GM19328 (cell line): Measurements from ENCODE around the gene CPXM1.
"Not testable (repeated sequence)": the region's sequence is repeated elsewhere in the genome, so short reads cannot be mapped to it uniquely, and the experiment has no call there.

ENCODE experiments used
- ATAC-seq: cut with Tn5 transposase; IDR thresholded peaks from one replicate; pipeline ENCODE4 v1.9.1; 2021; ENCODE audit warnings: mild to moderate bottlenecking, moderate library complexity; ENCODE audit not compliant: unreplicated experiment

The CPXM1 gene

GRCh38 chr20:2822073-2822472 lies 21.6 kb upstream of the CPXM1 start:
- no peak for ATAC-seq

GRCh38 chr20:2820896-2821869 lies 20.8 kb upstream of the CPXM1 start:
- no peak for ATAC-seq

DNA sequence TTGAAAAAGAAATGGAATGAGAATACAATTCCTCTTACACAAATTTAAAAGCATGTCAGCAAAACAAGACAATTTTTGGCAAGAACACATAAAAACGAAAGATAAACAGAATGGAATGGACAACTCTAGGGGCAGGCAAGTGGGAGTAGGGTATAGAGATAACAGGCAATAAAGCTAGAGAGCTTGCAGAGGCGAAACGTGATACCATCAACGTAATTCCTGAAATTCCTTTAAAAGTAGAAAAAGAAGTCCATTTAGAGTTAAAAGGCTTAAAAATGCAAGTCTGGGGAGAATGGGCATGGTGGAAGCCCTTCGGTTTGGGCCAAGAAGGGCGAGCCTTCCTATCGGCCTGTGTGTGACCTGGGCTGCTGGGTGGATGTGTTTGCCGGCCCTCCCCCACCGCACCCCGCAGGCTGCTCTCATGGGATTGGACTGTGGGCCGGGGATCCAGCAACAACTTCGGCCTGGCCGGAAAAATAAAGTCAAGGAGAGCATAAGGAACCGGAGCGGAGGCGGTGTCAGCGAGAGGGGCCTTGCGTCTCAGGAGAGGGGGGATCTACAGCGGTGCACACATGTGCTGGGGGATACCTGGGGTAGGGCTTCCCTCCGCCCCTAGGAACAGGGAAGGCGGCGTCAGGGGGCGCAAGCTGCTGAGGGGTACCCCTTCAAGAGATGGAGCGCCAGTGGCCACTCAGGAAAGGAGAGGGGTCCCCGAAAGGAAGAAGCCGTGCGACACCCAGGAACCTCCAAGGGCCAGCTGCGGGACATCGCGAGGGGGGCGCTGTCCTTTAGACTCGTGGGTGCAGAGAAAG lies 19.9 kb upstream of the CPXM1 start:
- ATAC-seq, result no peak

- ATAC-seq, result no peak
Measured at GRCh38 chr20:2817891-2818595, 17.6 kb upstream of the CPXM1 start.

- ATAC-seq, result no peak
Measured at GRCh38 chr20:2817341-2817726, 16.9 kb upstream of the CPXM1 start.

DNA sequence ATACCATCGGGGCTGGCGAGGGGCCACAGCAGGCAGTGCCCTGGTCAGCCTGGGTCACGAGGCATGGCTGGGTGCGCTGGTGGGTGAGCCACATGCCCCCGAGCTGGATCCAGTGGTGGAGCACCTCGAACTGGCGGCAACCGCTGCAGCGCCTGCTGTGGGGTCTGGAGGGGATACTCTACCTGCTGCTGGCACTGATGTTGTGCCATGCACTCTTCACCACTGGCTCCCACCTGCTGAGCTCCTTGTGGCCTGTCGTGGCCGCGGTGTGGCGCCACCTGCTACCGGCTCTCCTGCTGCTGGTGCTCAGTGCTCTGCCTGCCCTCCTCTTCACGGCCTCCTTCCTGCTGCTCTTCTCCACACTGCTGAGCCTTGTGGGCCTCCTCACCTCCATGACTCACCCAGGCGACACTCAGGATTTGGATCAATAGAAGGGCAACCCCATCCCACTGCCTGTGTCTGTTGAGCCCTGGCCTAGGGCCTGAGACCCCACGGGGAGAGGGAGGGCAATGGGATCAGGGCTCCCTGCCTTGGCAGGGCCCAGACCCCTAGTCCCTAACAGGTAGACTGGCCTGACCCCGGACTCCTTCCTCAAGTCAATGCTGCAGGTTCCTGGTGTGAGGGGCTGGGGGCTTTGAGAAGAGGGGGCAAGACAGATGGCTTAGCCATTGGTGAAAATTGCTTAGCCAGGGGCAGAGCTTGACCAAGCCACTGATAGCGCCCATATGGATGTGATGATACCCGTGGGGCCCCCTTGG lies 16.3 kb upstream of the CPXM1 start:
- ATAC-seq, result no peak

- ATAC-seq, result no peak
Measured at GRCh38 chr20:2816030-2816582, 15.7 kb upstream of the CPXM1 start, which contains the start of gene TMEM239. Gene TMEM239 (plus strand): TSS chr20:2816364. CDS start chr20:2816555, 191 bp downstream.

DNA sequence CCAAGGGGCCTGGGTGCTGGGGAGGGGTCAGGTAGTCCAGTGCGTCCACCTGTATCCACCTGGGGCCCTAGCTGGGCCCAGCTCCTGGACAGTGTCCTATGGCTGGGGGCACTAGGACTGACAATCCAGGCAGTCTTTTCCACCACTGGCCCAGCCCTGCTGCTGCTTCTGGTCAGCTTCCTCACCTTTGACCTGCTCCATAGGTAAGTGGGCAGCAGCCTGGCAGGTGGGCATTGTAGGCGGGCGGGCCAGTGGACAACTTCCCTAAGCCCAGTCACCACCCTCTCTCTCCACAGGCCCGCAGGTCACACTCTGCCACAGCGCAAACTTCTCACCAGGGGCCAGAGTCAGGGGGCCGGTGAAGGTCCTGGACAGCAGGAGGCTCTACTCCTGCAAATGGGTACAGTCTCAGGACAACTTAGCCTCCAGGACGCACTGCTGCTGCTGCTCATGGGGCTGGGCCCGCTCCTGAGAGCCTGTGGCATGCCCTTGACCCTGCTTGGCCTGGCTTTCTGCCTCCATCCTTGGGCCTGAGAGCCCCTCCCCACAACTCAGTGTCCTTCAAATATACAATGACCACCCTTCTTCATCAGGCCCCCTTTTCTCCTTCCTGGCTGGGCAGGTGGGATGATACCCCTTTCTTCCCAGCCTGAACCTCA lies 14.9 kb upstream of the CPXM1 start:
- no peak for ATAC-seq

GRCh38 chr20:2814587-2815051 lies 14.2 kb upstream of the CPXM1 start, which contains the start of gene C20orf141:
Gene C20orf141 (plus strand): TSS chr20:2814987. CDS start chr20:2815185, 198 bp downstream.
- no peak for ATAC-seq

DNA sequence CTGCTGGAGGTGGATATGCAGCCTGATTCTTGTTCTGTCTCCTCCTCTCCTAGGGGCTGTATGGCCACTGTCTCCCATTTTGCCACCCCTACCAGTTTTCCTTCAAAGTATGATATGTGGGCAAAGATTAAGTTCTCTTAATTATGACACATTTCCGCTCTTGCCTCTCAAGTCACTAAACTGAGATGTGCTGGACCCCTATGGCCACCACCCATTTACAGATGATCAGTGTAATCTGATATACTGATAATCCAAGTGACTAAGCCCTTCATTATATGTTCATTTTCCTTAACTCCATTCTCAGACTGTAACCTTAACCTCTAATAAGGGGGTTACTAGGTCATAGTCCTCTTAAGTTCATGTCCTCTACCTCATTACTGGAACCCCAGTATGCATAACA lies 13.6 kb upstream of the CPXM1 start:
- ATAC-seq, result no peak

GRCh38 chr20:2812189-2812588 lies 11.8 kb upstream of the CPXM1 start:
- no peak for ATAC-seq

DNA sequence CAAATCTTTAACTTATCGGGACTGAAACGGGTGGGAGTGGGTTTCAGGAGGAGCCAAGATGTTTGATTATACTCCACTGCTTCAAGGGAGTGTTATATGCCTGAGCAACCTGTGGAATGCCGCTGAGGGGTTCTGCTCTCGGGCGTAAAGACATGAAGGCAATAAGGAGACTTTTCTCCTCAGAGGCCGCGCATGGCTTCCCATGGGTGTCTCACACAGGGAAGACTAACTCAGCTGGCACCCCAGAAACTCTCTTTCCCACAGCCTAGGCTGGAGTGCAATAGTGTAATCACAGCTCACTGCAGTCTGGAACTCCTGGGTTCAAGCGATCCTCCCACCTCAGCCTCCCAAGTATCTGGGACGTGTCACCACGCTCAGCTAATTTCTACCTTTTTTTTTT lies 9.3 kb upstream of the CPXM1 start:
- no peak for ATAC-seq

DNA sequence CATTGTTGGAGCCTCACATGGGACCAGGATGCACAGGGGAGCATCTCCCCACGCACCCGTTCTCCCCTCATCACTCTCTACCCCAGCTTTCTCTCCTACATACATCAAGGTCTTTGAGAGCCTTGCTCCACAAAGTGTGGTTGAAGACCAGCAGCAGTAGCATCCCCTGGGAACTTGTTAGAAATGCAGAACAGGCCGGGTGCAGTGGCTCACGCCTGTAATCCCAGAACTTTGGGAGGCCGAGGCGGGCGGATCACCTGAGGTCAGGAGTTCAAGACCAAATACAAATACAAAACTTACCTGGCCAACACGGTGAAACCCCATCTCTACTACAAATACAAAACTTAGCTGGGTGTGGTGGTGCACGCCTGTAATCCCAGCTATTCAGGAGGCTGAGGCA lies 7.5 kb upstream of the CPXM1 start:
- ATAC-seq, result not testable (repeated sequence)

DNA sequence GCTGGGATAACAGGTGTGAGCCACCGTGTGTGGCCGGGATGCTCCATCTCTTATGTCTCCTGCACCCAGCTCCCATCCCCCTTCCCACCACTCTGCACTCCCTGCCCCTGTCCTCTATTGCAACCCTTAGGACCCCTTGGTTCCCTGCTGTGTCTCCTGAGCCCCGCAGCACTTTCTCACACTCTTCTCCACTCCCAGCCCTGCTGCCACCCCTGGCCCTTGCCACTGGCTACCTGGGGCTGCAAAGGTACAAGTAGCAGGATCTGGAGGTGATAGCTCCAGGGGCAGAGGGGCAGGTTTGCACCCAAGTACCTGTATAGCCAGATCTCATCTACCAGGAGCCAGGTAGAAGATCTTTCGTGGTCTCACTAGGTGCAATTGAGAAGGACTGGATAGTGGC lies 6.6 kb upstream of the CPXM1 start:
- ATAC-seq, result no peak

DNA sequence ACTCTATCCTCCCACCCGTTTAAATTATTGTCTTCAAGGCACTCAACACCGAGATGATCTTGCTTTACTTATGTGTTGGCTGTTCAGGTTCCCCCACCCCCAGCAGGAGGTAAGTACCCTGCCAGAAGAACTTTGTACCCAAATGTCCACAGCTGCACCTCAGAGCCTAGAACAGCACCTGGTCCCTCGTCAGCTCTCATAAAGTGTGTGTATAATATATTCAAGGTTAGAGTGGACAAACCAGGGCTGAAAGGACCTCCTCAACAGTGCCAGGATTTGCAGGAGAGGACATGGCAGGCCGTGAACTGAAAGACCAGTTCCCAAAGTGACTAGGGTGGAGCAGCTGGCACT lies 5.9 kb upstream of the CPXM1 start:
- no peak for ATAC-seq

GRCh38 chr20:2805689-2806350 lies 5.4 kb upstream of the CPXM1 start:
- ATAC-seq, result no peak

- no peak for ATAC-seq
Measured at GRCh38 chr20:2804852-2805688, 4.6 kb upstream of the CPXM1 start.
